GM12874 (cell line): ENCODE measurements around the gene VSIG10L.

ENCODE experiments used
- TF ChIP-seq, protein P1 (sequence below): IDR thresholded peaks from 2 replicates; pipeline ENCODE4 v1.5.1; 2011; ENCODE audit warnings: low read depth, mild to moderate bottlenecking, control low read depth, low read length, moderate library complexity; ENCODE audit not compliant: insufficient read depth

VSIG10L gene

DNA sequence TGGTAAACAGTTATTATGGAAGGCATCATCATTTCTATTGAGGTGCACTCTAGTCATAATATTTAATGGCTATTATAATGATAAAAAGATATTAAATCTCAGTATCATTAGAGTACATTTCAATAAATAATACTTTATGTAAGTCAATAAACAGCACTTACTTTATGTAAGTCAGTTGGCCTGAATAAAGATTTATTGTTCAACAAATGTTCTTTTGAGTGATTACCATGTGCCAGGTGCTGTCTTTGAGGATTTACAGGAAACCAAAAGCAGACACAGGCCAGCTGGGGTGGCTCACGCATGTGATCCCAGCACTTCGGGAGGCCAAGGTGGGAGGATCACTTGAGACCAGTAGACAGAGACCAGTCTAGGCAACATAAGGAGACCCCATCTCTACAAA is 35.5 kb upstream of the VSIG10L start:
- TF ChIP-seq, protein P1, sequence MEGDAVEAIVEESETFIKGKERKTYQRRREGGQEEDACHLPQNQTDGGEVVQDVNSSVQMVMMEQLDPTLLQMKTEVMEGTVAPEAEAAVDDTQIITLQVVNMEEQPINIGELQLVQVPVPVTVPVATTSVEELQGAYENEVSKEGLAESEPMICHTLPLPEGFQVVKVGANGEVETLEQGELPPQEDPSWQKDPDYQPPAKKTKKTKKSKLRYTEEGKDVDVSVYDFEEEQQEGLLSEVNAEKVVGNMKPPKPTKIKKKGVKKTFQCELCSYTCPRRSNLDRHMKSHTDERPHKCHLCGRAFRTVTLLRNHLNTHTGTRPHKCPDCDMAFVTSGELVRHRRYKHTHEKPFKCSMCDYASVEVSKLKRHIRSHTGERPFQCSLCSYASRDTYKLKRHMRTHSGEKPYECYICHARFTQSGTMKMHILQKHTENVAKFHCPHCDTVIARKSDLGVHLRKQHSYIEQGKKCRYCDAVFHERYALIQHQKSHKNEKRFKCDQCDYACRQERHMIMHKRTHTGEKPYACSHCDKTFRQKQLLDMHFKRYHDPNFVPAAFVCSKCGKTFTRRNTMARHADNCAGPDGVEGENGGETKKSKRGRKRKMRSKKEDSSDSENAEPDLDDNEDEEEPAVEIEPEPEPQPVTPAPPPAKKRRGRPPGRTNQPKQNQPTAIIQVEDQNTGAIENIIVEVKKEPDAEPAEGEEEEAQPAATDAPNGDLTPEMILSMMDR: no peak

GRCh38 chr19:51375504-51376221 is 33.7 kb upstream of the VSIG10L start:
- TF ChIP-seq, protein P1: no peak

DNA sequence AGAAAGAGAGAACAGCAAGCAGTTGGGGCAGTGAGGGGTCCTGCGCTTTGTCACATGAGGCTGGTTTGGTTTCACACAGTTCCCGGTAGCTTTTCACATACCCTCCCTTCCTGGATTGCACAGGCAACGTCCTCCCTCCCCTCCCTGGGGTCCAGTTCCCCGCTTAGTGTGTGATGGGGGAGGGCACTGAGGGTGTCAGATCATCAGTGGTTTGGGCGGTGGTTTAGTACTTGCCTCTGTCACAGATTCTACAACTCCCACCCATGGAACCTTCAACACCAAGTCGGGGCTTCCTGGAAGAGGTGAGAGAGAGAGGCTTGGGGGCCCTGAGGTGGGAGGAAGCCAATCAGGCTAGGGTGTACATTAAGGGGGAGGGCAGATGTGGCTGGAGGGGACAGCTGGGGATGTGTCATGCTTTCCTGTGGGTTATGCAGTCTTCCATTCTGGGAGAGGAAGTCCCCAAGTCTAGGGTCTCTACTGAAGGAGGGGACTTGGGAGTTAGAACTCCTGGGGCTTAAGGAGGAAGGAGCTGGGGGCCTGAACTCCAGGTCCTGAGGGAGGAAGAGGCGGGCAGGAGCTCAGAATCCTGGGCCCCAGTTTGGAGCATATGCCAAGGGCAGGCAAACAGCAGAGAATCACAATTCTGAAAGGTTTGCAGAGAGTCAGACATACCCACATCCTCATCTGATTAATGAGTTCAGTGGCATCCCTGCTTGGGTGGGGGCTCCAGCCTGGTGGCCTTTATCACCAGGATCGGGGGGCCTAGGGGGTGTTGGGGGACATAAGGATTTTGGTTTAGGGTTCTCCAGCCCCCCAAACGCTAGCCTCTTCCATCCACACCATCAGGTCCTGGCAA is 30.9 kb upstream of the VSIG10L start, which contains the start of gene NKG7:
TSS of gene NKG7 (minus strand) at position 6 of the 856 bp plus-strand sequence. CDS start 119 bp downstream, outside the sequence.
- TF ChIP-seq, protein P1: no peak

DNA sequence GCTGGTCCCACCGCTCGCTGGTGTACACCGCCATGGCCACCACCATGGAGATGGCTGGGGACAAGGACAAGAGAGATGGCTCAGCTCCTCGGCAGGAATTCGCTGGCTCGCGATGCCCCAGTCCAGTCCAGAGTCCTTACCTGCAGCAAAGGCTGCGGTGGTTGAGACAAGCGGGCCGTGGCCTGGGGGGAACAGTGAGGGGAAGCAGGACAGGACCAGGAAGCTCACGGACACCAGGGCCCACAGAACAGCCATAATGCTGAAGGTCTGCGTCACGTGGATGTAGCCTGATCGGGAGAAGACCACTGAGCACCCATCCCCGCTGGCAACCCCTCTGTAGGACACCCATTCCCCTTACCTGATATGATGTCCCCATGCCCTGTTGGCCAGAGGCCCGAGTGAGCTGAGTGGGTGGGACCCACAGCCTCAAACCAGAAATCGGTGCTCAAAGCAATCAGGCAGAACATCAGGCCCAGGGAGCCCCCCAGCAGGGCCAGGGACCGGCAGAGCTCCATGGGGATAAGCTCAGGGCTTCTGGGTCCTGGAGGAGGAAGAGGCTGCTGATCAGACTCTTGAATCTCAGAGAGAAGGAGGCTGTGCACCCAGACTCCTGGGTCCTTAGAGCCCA is 30.2 kb upstream of the VSIG10L start:
- TF ChIP-seq, protein P1: no peak

GRCh38 chr19:51371186-51371690 is 29.3 kb upstream of the VSIG10L start:
- TF ChIP-seq, protein P1: no peak

DNA sequence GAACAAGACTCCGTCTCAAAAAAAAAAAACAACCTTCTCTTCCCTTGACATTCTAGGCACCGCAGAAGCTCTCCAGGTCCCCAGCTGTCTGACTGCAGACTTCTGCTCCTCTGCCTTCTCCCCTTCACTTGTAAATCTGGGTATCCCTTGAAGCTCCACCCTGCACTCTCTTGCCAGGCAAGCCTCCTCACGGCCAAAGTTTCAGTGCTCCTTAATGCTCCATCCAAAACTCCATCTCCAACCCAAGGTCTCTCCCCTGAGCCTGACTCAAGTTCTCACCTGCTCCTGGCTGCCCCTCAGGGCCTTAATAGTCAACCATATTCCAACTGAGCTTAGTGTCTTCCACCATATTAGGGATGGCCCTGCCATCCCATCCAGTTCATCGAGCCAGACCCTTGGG is 28.3 kb upstream of the VSIG10L start:
- TF ChIP-seq, protein P1: no peak
